Prostate gland (tissue), 2 donors: ENCODE results near the gene NUMB. TPM values are rescaled to one million over a fixed set of nuclear protein-coding genes. Genes with fewer than 3 reads are reported as not detected.

Experiments
- DNase-seq: peaks from one replicate; pipeline ENCODE4 v3.0.0-alpha.2; 2019; ENCODE audit warnings: low spot score
- H3K27ac ChIP-seq, 2 donors: fragments of 200-600 bp; sonication (generic); 2 replicates each; pipeline ENCODE4 v1.5.1; 2017 to 2019
- H3K27me3 ChIP-seq: fragments of 200-600 bp; sonication (generic); replicated peaks from 2 replicates; pipeline ENCODE4 v1.5.1; 2019; ENCODE audit not compliant: insufficient read depth
- H3K36me3 ChIP-seq, 2 donors: fragments of 200-600 bp; sonication (generic); 1 replicate in 1 of 2; 2 replicates in 1 of 2; pipeline versions ENCODE4 v1.5.1 to v1.8.1; 2017 to 2019
- H3K4me1 ChIP-seq: fragments of 200-600 bp; sonication (generic); replicated peaks from 2 replicates; pipeline ENCODE4 v1.5.1; 2019
- H3K4me3 ChIP-seq, 2 donors: fragments of 200-600 bp; sonication (generic); 2 replicates each; pipeline ENCODE4 v1.5.1; 2017 to 2019
- H3K9me3 ChIP-seq: fragments of 200-600 bp; sonication (generic); 2 replicates; pipeline ENCODE4 v1.5.1; 2017
- POLR2A ChIP-seq: fragments of 450-650 bp; IDR thresholded peaks from one replicate; pipeline ENCODE4 v1.6.1; 2016; ENCODE audit warnings: antibody characterized with exemption, mild to moderate bottlenecking
- POLR2AphosphoS5 ChIP-seq: sonication (generic); formaldehyde crosslinking; IDR thresholded peaks from one replicate; pipeline ENCODE4 v1.6.1; 2017; ENCODE audit warnings: antibody characterized with exemption
- WGBS: methylation state at CpG from one replicate; pipeline ENCODE4 v1.1.5; 2018; 5-methylcytosine and 5-hydroxymethylcytosine counted together
- intact Hi-C: fragments of 100-400 bp; cut with DNase I; formaldehyde crosslinking; loops from one replicate; pipeline ENCODE4 v1.14.2; 2022
- total RNA-seq, 2 donors: library from RNA; depleted of rRNA; stranded (reverse); fragments of >200 nt; gene quantifications; one replicate each; pipeline ENCODE4 v1.1.0, GENCODE V29; 2016
- TF ChIP-seq, protein P1 (sequence below), 4 experiments: fragments of 200-600 bp in 2 of 4; fragments of 450-650 bp in 2 of 4; sonication (generic) in 2 of 4; IDR thresholded peaks; 1 replicate in 3 of 4; 2 replicates in 1 of 4; pipeline ENCODE4 v1.5.1; 2016 to 2019; ENCODE audit warnings: antibody characterized with exemption in 4 of 4, mild to moderate bottlenecking in 2 of 4, moderate library complexity in 2 of 4

Gene NUMB
- total RNA-seq, 2 donors from 2014 or later, result 38.4 to 57.8 TPM

GRCh38 chr14:73494593-73494992 is 36.2 kb upstream of the NUMB start:
- Histone ChIP-seq H3K4me3 (no peak overlapping the region), H3K9me3 (no peaks in the 10 kb centered on the region)
- 100% methylated on average over 2 of the region's 2 CpGs for WGBS

DNA sequence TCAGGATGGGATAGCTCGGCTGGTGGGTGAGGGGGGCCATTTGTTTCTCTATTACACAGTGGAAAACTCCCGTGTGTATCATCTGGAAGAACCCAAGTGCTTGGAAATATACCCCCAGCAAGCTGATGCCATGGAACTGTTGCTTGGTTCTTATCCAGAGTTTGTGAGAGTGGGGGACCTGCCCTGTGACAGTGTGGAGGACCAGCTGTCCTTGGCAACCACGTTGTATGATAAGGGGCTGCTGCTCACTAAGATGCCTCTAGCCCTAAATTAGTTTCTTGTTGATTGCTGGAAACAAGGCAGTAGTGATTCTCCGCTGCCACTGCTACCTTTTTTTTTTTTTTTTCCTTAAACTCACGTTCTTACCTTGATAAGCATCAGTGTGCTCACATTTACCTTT is 34.3 kb upstream of the NUMB start:
- no peak overlapping the region for H3K4me3 ChIP-seq
- no peak for DNase-seq
- intact Hi-C loops, result no loop called here

More at GRCh38 chr14:73494593-73494992, 36.2 kb upstream of the NUMB start:
- no peaks in the 10 kb centered on the region for H3K27me3 ChIP-seq
- H3K27ac ChIP-seq, result no peak overlapping the region
- no peak for DNase-seq
- TF ChIP-seq, protein P1, sequence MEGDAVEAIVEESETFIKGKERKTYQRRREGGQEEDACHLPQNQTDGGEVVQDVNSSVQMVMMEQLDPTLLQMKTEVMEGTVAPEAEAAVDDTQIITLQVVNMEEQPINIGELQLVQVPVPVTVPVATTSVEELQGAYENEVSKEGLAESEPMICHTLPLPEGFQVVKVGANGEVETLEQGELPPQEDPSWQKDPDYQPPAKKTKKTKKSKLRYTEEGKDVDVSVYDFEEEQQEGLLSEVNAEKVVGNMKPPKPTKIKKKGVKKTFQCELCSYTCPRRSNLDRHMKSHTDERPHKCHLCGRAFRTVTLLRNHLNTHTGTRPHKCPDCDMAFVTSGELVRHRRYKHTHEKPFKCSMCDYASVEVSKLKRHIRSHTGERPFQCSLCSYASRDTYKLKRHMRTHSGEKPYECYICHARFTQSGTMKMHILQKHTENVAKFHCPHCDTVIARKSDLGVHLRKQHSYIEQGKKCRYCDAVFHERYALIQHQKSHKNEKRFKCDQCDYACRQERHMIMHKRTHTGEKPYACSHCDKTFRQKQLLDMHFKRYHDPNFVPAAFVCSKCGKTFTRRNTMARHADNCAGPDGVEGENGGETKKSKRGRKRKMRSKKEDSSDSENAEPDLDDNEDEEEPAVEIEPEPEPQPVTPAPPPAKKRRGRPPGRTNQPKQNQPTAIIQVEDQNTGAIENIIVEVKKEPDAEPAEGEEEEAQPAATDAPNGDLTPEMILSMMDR (IDR thresholded peaks at IDR 0.05), result no peak
- no peak for TF ChIP-seq POLR2A
- no peak for TF ChIP-seq POLR2AphosphoS5
- H3K36me3 ChIP-seq, result no peaks in the 10 kb centered on the region
- intact Hi-C loops, result no loop called here
- H3K4me1 ChIP-seq, result peaks cover 10% of the 10 kb centered on the region

GRCh38 chr14:73492043-73492552 is 33.8 kb upstream of the NUMB start:
- TF ChIP-seq POLR2A, result no peak
- no peak for TF ChIP-seq POLR2AphosphoS5
- TF ChIP-seq, protein P1 (IDR thresholded peaks at IDR 0.05), result no peak
- Histone ChIP-seq H3K9me3 (no peaks in the 10 kb centered on the region), H3K27ac (peak overlapping the region in 1 of 2 donors; percentile 86), H3K4me1 (peaks cover 10% of the 10 kb centered on the region), H3K36me3 (no peaks in the 10 kb centered on the region), H3K4me3 (peak overlapping the region; percentile 63 to 85), H3K27me3 (no peaks in the 10 kb centered on the region)
- 67% methylated on average over 24 of the region's 24 CpGs for WGBS
- intact Hi-C loops, result no loop called here
- DNase-seq, result no peak

More for the DNA sequence above, 34.3 kb upstream of the NUMB start:
- H3K27ac ChIP-seq, result no peak overlapping the region
- WGBS, result 71% methylated on average over 5 of the region's 5 CpGs
- H3K27me3 ChIP-seq, result no peaks in the 10 kb centered on the region
- TF ChIP-seq POLR2A (no peak), POLR2AphosphoS5 (no peak)
- TF ChIP-seq, protein P1 (IDR thresholded peaks at IDR 0.05), result no peak
- no peaks in the 10 kb centered on the region for H3K36me3 ChIP-seq
- peaks cover 10% of the 10 kb centered on the region for H3K4me1 ChIP-seq
- H3K9me3 ChIP-seq, result no peaks in the 10 kb centered on the region

DNA sequence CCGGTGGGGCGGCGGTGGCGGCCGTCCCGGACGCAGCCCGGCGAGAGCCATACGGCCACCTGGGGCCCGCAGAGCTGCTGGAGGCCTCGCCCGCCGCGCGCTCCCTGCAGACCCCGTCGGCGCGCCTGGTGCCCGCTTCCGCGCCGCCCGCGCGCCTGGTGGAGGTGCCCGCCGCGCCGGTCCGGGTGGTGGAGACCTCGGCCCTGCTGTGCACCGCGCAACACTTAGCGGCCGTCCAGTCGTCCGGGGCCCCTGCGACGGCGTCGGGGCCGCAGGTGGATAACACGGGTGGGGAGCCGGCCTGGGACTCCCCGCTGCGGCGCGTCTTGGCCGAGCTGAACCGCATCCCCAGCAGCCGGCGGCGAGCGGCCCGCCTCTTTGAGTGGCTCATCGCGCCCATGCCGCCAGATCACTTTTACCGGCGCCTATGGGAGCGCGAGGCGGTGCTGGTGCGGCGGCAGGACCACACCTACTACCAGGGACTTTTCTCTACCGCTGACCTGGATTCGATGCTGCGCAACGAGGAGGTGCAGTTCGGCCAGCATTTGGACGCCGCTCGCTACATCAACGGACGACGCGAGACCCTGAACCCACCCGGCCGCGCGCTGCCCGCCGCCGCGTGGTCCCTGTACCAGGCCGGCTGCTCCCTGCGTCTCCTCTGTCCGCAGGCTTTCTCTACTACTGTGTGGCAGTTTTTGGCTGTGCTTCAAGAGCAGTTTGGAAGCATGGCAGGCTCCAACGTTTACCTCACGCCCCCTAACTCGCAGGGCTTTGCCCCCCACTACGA is 33.1 kb upstream of the NUMB start:
- peak overlapping the region; percentile 75 to 86 for H3K27ac ChIP-seq
- intact Hi-C loops, result no loop called here
- DNase-seq, result peak; percentile 48
- 5% methylated on average over 49 of the region's 94 CpGs for WGBS
- H3K36me3 ChIP-seq, result no peaks in the 10 kb centered on the region
- H3K9me3 ChIP-seq, result no peaks in the 10 kb centered on the region
- H3K27me3 ChIP-seq, result no peaks in the 10 kb centered on the region
- H3K4me1 ChIP-seq, result peaks cover 10% of the 10 kb centered on the region
- TF ChIP-seq, protein P1 (IDR thresholded peaks at IDR 0.05), result no peak
- TF ChIP-seq POLR2AphosphoS5, result peak; percentile 21
- TF ChIP-seq POLR2A, result peak; percentile 67
- peak overlapping the region; percentile 63 to 85 for H3K4me3 ChIP-seq
